K562 (cell line): ENCODE measurements around the gene ZW10. TPM values are rescaled to one million over a fixed set of nuclear protein-coding genes. Genes with fewer than 3 reads are reported as not detected.

Source experiments
- ATAC-seq: fragments of 200-7000 bp; cut with Tn5 transposase; 3 replicates; pipeline ENCODE4 v1.9.1; 2020; ENCODE audit warnings: moderate library complexity
- BruUV-seq: library from RNA; stranded (reverse); fragments of 400-500 nt; replicated peaks from 2 replicates; lab custom pipeline; 2021; lab: Mats Ljungman, UMichigan
- CTCF ChIA-PET: fragments of 300-600 bp; formaldehyde crosslinking; extraction: SDS; loops from one replicate; lab custom pipeline; 2021; ENCODE audit warnings: low intra/inter-chr PET ratio; lab: Yijun Ruan, JAX
- POLR2A ChIA-PET: fragments of 300-600, 350-650 bp; sonication (Branson Sonifier 250); formaldehyde crosslinking; extraction: SDS; loops from one replicate; lab custom pipeline; 2021; ENCODE audit warnings: antibody characterized with exemption, inconsistent platforms; lab: Yijun Ruan, JAX
- DNase-seq, 4 experiments: peaks; one replicate each; pipeline versions ENCODE4 v3.0.0 to v3.0.0-alpha.2; 2011 to 2018; ENCODE audit warnings: low spot score in 3 of 4, mixed read lengths in 3 of 4; ENCODE audit errors: extremely low read depth in 1 of 4
- FAIRE-seq: peaks from 2 replicates; lab custom pipeline; 2011; peaks lifted over from hg19 to GRCh38; lab: Jason Lieb, UNC
- H2AFZ ChIP-seq: 2 replicates; pipeline ENCODE4 v1.6.0; 2011; ENCODE audit warnings: low read depth, low read length, control low read depth, inconsistent platforms
- H3K27ac ChIP-seq: fragments of 200-600 bp; 3 replicates; pipeline ENCODE4 v1.8.0; 2011; ENCODE audit warnings: low read depth, mild to moderate bottlenecking, control low read depth, inconsistent platforms, low read length, moderate library complexity, mixed read lengths; ENCODE audit errors: extremely low read depth
- H3K27me3 ChIP-seq, 2 experiments: fragments of 300-600 bp in 1 of 2; 2 replicates in 1 of 2; 3 replicates in 1 of 2; pipeline versions ENCODE4 v1.6.0 to v1.8.0; 2011; ENCODE audit warnings: inconsistent platforms in 2 of 2, low read length in 2 of 2, mild to moderate bottlenecking in 1 of 2, mixed read lengths in 1 of 2, moderate library complexity in 1 of 2; ENCODE audit not compliant: control insufficient read depth in 2 of 2, insufficient read depth in 2 of 2
- H3K36me3 ChIP-seq: fragments of 300-600 bp; 3 replicates; pipeline ENCODE4 v1.8.0; 2011; ENCODE audit warnings: mild to moderate bottlenecking, low read length, inconsistent platforms; ENCODE audit not compliant: control insufficient read depth, insufficient read depth
- H3K4me1 ChIP-seq, 2 experiments: fragments of 200-600 bp in 1 of 2; replicated peaks in 1 of 2; 2 replicates in 1 of 2; 3 replicates in 1 of 2; pipeline versions ENCODE4 v1.5.1 to v1.8.0; 2011; ENCODE audit warnings: inconsistent platforms in 2 of 2, low read length in 2 of 2, mild to moderate bottlenecking in 1 of 2, mixed read lengths in 1 of 2, moderate library complexity in 1 of 2; ENCODE audit not compliant: control insufficient read depth in 2 of 2, insufficient read depth in 2 of 2
- H3K4me2 ChIP-seq: 2 replicates; pipeline ENCODE4 v1.6.1; 2011; ENCODE audit warnings: low read length, control low read depth, inconsistent platforms, mixed read lengths; ENCODE audit not compliant: insufficient read depth
- H3K4me3 ChIP-seq: fragments of 200-600 bp; sonication (generic), shearing (Covaris generic); 2 replicates; pipeline ENCODE4 v1.5.1; 2016; ENCODE audit warnings: control low read depth, inconsistent platforms
- H3K79me2 ChIP-seq: fragments of 200-600 bp; 3 replicates; pipeline ENCODE4 v1.8.0; 2011; ENCODE audit warnings: low read length, inconsistent platforms; ENCODE audit not compliant: control insufficient read depth, insufficient read depth
- H3K9ac ChIP-seq, 2 experiments: 2 replicates each; pipeline versions ENCODE4 v1.6.0 to v1.6.1; 2011; ENCODE audit warnings: low read depth in 2 of 2, low read length in 2 of 2, control low read depth in 1 of 2, inconsistent platforms in 1 of 2, mild to moderate bottlenecking in 1 of 2, mixed read lengths in 1 of 2; ENCODE audit not compliant: insufficient read depth in 1 of 2
- H3K9me1 ChIP-seq: one replicate; pipeline ENCODE4 v1.6.0; 2011; ENCODE audit warnings: inconsistent platforms, mild to moderate bottlenecking, low read length, moderate library complexity; ENCODE audit not compliant: control insufficient read depth, insufficient read depth
- H3K9me3 ChIP-seq: replicated peaks from 2 replicates; pipeline ENCODE4 v1.5.1; 2011; ENCODE audit warnings: low read depth, low read length, inconsistent platforms; ENCODE audit not compliant: control insufficient read depth, insufficient read depth
- H4K20me1 ChIP-seq: replicated peaks from 2 replicates; pipeline ENCODE4 v1.6.1; 2011; ENCODE audit warnings: low read length, inconsistent platforms, mixed read lengths; ENCODE audit not compliant: control insufficient read depth, insufficient read depth
- AFF4 ChIP-seq: sonication (generic); formaldehyde crosslinking; IDR thresholded peaks from 2 replicates; pipeline ENCODE4 v1.8.0; 2023; ENCODE audit warnings: mild to moderate bottlenecking, missing genetic modification reagents
- CTCF ChIP-seq, 3 experiments: IDR thresholded peaks in 2 of 3; conservative IDR thresholded peaks in 1 of 3; 2 replicates each; pipeline ENCODE4 v1.5.1; 2011 to 2012; ENCODE audit warnings: low read length in 3 of 3, mild to moderate bottlenecking in 3 of 3, control low read depth in 2 of 3, improper control_type of control experiment in 1 of 3, inconsistent platforms in 1 of 3, low read depth in 1 of 3, mixed read lengths in 1 of 3, moderate library complexity in 1 of 3; ENCODE audit not compliant: insufficient read depth in 2 of 3
- DPF2 ChIP-seq: fragments of 450-650 bp; IDR thresholded peaks from 2 replicates; pipeline ENCODE4 v1.6.1; 2016
- ILF3 ChIP-seq: fragments of 450-650 bp; IDR thresholded peaks from 2 replicates; pipeline ENCODE4 v1.6.1; 2018; ENCODE audit warnings: antibody characterized with exemption, mild to moderate bottlenecking, moderate library complexity, borderline replicate concordance
- TEAD4 ChIP-seq, 2 experiments: sonication (generic) in 1 of 2; formaldehyde crosslinking in 1 of 2; IDR thresholded peaks; 2 replicates each; pipeline versions ENCODE4 v1.6.1 to v1.8.0; 2012 to 2022; ENCODE audit warnings: borderline replicate concordance in 1 of 2, inconsistent platforms in 1 of 2, low read length in 1 of 2, mild to moderate bottlenecking in 1 of 2, missing genetic modification reagents in 1 of 2
- TFAP4 ChIP-seq: sonication (generic); formaldehyde crosslinking; IDR thresholded peaks from 2 replicates; pipeline ENCODE4 v1.8.0; 2022; ENCODE audit warnings: missing genetic modification reagents, mild to moderate bottlenecking, moderate library complexity, borderline replicate concordance
- WGBS: fragments of 100-300 bp; shearing (Covaris generic); methylation state at CpG from one replicate; pipeline ENCODE4 v1.1.6; 2016; ENCODE audit warnings: low coverage, mixed read lengths; ENCODE audit not compliant: insufficient coverage; ENCODE audit errors: missing lambda C conversion rate; 5-methylcytosine and 5-hydroxymethylcytosine counted together
- in situ Hi-C: fragments of 300-500 bp; cut with MboI; formaldehyde crosslinking; loops from 4 replicates; pipeline ENCODE4 v1.15.0; 2018; ENCODE audit warnings: inconsistent platforms, mixed read lengths
- intact Hi-C: fragments of 100-400 bp; cut with micrococcal nuclease; formaldehyde crosslinking; loops from 2 replicates; pipeline ENCODE4 v1.14.2; 2022
- polyA plus RNA-seq, 8 experiments: library from polyadenylated mRNA; depleted of rRNA in 4 of 8; stranded (reverse) in 5 of 8; unstranded in 3 of 8; fragments of >200 nt; fragmentation: Nextera tagmentation in 2 of 8; fragmentation: Illumina TruSeq in 1 of 8; extraction: Ambion mirVana in 2 of 8; extraction: Trizol in 1 of 8; gene quantifications; 2 replicates each; pipeline versions ENCODE4 v1.2.1 to v1.2.3, GENCODE V29; 2011 to 2014; ENCODE audit warnings: inconsistent platforms in 1 of 8, missing spikeins in 1 of 8
- total RNA-seq, 7 experiments: library from RNA; depleted of rRNA in 6 of 7; stranded (reverse); fragments of >200 nt in 6 of 7; fragmentation: Illumina TruSeq in 2 of 7; extraction: Trizol in 2 of 7; gene quantifications; 2 replicates each; pipeline versions ENCODE4 v1.2.1 to v1.2.3, GENCODE V29; 2011 to 2021; ENCODE audit warnings: low replicate concordance in 1 of 7
- TF ChIP-seq, protein P1 (sequence below): sonication (generic); formaldehyde crosslinking; IDR thresholded peaks from 2 replicates; pipeline ENCODE4 v1.8.0; 2022; ENCODE audit warnings: mild to moderate bottlenecking, missing genetic modification reagents
- TF ChIP-seq, protein P2 (sequence below): sonication (generic); formaldehyde crosslinking; IDR thresholded peaks from 2 replicates; pipeline ENCODE4 v1.8.1; 2023; ENCODE audit warnings: mild to moderate bottlenecking, missing genetic modification reagents

ZW10 gene
- total and polyA plus RNA-seq, 9 of the 15 experiments (the other 6 are each of a cell fraction or from before 2014, with no cell fraction given) = 9.4 to 37.7 (median 25.0) TPM

GRCh38 chr11:113698515-113698914 lies 75.0 kb downstream of the ZW10 start:
- peak; percentile 33; the same call in 1 of the 2 replicates for TF ChIP-seq TFAP4
- TF ChIP-seq, protein P1, sequence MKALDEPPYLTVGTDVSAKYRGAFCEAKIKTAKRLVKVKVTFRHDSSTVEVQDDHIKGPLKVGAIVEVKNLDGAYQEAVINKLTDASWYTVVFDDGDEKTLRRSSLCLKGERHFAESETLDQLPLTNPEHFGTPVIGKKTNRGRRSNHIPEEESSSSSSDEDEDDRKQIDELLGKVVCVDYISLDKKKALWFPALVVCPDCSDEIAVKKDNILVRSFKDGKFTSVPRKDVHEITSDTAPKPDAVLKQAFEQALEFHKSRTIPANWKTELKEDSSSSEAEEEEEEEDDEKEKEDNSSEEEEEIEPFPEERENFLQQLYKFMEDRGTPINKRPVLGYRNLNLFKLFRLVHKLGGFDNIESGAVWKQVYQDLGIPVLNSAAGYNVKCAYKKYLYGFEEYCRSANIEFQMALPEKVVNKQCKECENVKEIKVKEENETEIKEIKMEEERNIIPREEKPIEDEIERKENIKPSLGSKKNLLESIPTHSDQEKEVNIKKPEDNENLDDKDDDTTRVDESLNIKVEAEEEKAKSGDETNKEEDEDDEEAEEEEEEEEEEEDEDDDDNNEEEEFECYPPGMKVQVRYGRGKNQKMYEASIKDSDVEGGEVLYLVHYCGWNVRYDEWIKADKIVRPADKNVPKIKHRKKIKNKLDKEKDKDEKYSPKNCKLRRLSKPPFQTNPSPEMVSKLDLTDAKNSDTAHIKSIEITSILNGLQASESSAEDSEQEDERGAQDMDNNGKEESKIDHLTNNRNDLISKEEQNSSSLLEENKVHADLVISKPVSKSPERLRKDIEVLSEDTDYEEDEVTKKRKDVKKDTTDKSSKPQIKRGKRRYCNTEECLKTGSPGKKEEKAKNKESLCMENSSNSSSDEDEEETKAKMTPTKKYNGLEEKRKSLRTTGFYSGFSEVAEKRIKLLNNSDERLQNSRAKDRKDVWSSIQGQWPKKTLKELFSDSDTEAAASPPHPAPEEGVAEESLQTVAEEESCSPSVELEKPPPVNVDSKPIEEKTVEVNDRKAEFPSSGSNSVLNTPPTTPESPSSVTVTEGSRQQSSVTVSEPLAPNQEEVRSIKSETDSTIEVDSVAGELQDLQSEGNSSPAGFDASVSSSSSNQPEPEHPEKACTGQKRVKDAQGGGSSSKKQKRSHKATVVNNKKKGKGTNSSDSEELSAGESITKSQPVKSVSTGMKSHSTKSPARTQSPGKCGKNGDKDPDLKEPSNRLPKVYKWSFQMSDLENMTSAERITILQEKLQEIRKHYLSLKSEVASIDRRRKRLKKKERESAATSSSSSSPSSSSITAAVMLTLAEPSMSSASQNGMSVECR (CRISPR knock-in tag) = no peak
- no peak for TF ChIP-seq DPF2
- no peak for TF ChIP-seq ILF3
- TF ChIP-seq AFF4 (CRISPR knock-in tag) = no peak
- TF ChIP-seq, protein P2, sequence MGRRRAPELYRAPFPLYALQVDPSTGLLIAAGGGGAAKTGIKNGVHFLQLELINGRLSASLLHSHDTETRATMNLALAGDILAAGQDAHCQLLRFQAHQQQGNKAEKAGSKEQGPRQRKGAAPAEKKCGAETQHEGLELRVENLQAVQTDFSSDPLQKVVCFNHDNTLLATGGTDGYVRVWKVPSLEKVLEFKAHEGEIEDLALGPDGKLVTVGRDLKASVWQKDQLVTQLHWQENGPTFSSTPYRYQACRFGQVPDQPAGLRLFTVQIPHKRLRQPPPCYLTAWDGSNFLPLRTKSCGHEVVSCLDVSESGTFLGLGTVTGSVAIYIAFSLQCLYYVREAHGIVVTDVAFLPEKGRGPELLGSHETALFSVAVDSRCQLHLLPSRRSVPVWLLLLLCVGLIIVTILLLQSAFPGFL = 0 out of 2 replicates have a peak, but pooled peaks have one; percentile 40
- no peak for TF ChIP-seq CTCF (IDR thresholded peaks at IDR 0.05 in 2 of 3, conservative IDR thresholded peaks at IDR 0.05 in 1 of 3; ENCODE audit: insufficient read depth in 2 of 3, low read depth in 1 of 3, low read length in 3 of 3)
- TF ChIP-seq TEAD4 (IDR thresholded peaks at IDR 0.05; ENCODE audit: low read length) = no peak
- TF ChIP-seq TEAD4 (CRISPR knock-in tag; IDR thresholded peaks at IDR 0.05; ENCODE audit: borderline replicate concordance) = 0 out of 2 replicates have a peak, but pooled peaks have one; percentile 18
- TF ChIP-seq, all 486 proteins: peak for 3
- no peak for FAIRE-seq
- Histone ChIP-seq H3K4me2 (no peak overlapping the region), H2AFZ (no peak overlapping the region), H3K79me2 (no peaks in the 10 kb centered on the region), H3K27ac (no peak overlapping the region), H3K36me3 (no peaks in the 10 kb centered on the region), H4K20me1 (no peaks in the 10 kb centered on the region), H3K4me3 (no peak overlapping the region), H3K9me1 (no peaks in the 10 kb centered on the region), H3K4me1 (peaks cover 7 to 15% of the 10 kb centered on the region in 2 experiments; a peak in 4 of 5 replicates), H3K9me3 (no peaks in the 10 kb centered on the region), H3K9ac (peak overlapping the region in 1 of 2 experiments; percentile 70; a peak in 2 of 4 replicates), H3K27me3 (no peaks in the 10 kb centered on the region)
- in situ Hi-C loops = no loop called here
- CTCF ChIA-PET = no interaction called here
- BruUV-seq = no TSS peak
- POLR2A ChIA-PET = interaction anchor here (0.6 to 1.2 kb wide), 4 partner anchors 9 to 68 kb away, joined by 3 to 6 read pairs (median 3); no protein-coding TSS in a partner anchor
- ATAC-seq = peak; percentile 47
- WGBS = 27% methylated on average over 3 of the region's 3 CpGs
- peak in 1 of 4 experiments; percentile 17 for DNase-seq
- intact Hi-C loops = no loop called here
